Right lobe of liver (tissue), 4 donors: ENCODE data around the gene AK9.

Experiments
- CTCF ChIP-seq, 4 donors: fragments of 200-600 bp in 3 of 4; fragments of 450-650 bp in 1 of 4; IDR thresholded peaks; one replicate each; pipeline versions ENCODE4 v1.5.1 to v1.8.0; 2016 to 2022; ENCODE audit warnings: antibody characterized with exemption in 4 of 4, mild to moderate bottlenecking in 2 of 4
- POLR2A ChIP-seq: fragments of 450-650 bp; IDR thresholded peaks from one replicate; pipeline ENCODE4 v1.6.1; 2017; ENCODE audit warnings: antibody characterized with exemption, mild to moderate bottlenecking
- donor health status: DM: no; HTN: no; CAD: no.
- donor health status: DM: no; HTN: no; CAD: no.
- donor health status: DM: no; HTN: yes; CAD: no.

DNA sequence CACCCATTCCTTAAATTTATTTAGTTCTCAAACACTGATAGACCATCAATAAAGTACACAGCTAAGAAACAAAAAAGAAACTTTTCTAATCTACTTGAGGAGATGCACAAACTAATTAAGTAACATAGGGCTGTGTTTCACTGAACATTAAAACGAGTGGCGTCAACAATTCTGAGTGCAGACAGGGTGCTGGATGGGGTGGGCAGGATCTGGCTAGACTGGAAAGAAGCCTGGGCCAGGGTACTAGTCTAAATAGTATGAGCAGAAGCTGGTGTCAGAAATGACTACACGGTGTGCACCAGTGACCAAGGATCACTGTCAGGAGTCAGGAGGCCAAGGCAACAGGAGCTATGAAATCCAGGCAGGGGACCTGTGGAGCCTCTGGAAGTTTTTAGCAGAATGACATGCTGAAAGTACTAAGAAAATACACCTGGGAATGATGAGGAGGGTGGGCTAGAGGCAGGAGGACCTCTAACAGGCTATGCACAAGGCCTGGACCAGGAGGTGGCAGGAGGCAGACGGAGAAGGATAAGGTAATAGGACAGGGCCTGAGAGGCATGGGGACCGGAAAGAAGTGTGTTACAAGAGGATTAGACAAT is 221.3 kb downstream of the AK9 start:
- no peak for TF ChIP-seq CTCF (IDR thresholded peaks at IDR 0.05)
- no peak for TF ChIP-seq POLR2A
